ENCODE data around the gene MAP2K3.
"Not testable (repeated sequence)": the region's sequence is repeated elsewhere in the genome, so short reads cannot be mapped to it uniquely, and the experiment has no call there.

DNA sequence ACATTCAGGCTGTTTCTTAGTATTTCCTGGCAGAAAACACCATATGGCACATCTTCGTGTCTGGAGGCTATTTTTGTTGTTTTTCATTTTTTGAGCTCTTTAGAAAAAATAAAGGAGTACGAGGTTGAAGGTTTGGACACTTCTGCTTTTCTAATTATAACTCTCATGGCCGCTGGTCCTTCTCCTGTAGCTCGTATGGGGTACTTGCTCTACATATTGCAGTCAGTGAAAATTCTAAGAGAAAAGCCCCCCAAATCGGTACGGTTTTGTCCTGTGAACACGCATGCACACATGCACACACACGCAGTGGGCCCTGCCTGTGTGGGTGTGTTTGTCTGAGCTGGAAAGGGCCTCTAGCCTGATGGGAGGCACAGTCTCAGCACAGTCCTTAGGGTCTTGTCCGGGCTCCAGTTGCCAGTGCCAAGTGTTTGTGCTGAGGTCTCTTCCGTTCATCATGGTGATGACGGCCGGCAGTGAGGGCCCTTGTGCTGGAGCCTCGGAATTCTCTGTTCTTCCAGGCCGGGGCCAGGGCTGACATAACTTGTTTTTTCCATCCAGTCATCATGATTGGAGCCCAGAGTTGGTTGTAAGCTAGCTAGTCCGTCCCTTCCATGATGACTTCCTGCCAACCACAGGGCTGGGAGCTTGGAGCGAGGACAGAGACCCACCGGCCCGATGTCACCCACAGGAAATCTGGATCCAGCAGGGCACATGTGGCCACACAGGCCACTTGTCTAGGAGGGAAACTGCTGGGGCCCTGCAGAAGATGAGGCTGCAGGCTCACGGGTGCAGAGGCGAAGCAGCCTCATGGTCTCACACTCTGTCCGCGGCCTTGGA is 26.5 kb downstream of the MAP2K3 start:
- TF ChIP-seq, protein P1, sequence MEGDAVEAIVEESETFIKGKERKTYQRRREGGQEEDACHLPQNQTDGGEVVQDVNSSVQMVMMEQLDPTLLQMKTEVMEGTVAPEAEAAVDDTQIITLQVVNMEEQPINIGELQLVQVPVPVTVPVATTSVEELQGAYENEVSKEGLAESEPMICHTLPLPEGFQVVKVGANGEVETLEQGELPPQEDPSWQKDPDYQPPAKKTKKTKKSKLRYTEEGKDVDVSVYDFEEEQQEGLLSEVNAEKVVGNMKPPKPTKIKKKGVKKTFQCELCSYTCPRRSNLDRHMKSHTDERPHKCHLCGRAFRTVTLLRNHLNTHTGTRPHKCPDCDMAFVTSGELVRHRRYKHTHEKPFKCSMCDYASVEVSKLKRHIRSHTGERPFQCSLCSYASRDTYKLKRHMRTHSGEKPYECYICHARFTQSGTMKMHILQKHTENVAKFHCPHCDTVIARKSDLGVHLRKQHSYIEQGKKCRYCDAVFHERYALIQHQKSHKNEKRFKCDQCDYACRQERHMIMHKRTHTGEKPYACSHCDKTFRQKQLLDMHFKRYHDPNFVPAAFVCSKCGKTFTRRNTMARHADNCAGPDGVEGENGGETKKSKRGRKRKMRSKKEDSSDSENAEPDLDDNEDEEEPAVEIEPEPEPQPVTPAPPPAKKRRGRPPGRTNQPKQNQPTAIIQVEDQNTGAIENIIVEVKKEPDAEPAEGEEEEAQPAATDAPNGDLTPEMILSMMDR (conservative IDR thresholded peaks at IDR 0.05; ENCODE audit: low read length) = not testable (repeated sequence)
- TF ChIP-seq EZH2phosphoT487 (IDR thresholded peaks at IDR 0.05; ENCODE audit: borderline replicate concordance, low read depth, low read length) = not testable (repeated sequence)
